HepG2 (cell line): Measurements from ENCODE around the gene UBTFL1.

Source experiments
- EP300 ChIP-seq, 3 experiments: sonication (generic) in 1 of 3; formaldehyde crosslinking in 1 of 3; IDR thresholded peaks; 2 replicates each; pipeline versions ENCODE4 v1.5.1 to v1.6.1; 2011 to 2020; ENCODE audit warnings: low read depth in 2 of 3, low read length in 2 of 3, borderline replicate concordance in 1 of 3, improper control_type of control experiment in 1 of 3, mild to moderate bottlenecking in 1 of 3, missing genetic modification reagents in 1 of 3, moderate library complexity in 1 of 3
- ETV6 ChIP-seq: sonication (generic); formaldehyde crosslinking; conservative IDR thresholded peaks from 2 replicates; pipeline ENCODE4 v1.4.0; 2020; ENCODE audit warnings: missing genetic modification reagents
- JARID2 ChIP-seq: sonication (generic); formaldehyde crosslinking; IDR thresholded peaks from 2 replicates; pipeline ENCODE4 v1.8.1; 2023; ENCODE audit warnings: missing genetic modification reagents, inconsistent platforms; ENCODE audit not compliant: insufficient replicate concordance
- ZNF234 ChIP-seq: sonication (generic); formaldehyde crosslinking; conservative IDR thresholded peaks from 2 replicates; pipeline ENCODE4 v1.5.1; 2020; ENCODE audit warnings: mild to moderate bottlenecking, missing genetic modification reagents
- TF ChIP-seq, protein P1 (sequence below): sonication (generic); formaldehyde crosslinking; IDR thresholded peaks from 2 replicates; pipeline ENCODE4 v1.4.0; 2020; ENCODE audit warnings: mild to moderate bottlenecking, missing genetic modification reagents
- TF ChIP-seq, protein P2 (sequence below): sonication (generic); formaldehyde crosslinking; IDR thresholded peaks from 2 replicates; pipeline ENCODE4 v1.4.0; 2020; ENCODE audit warnings: missing genetic modification reagents, borderline replicate concordance
- TF ChIP-seq, protein P3 (sequence below): sonication (generic); formaldehyde crosslinking; IDR thresholded peaks from 2 replicates; pipeline ENCODE4 v1.5.0; 2020; ENCODE audit warnings: mild to moderate bottlenecking, missing genetic modification reagents, moderate library complexity

DNA sequence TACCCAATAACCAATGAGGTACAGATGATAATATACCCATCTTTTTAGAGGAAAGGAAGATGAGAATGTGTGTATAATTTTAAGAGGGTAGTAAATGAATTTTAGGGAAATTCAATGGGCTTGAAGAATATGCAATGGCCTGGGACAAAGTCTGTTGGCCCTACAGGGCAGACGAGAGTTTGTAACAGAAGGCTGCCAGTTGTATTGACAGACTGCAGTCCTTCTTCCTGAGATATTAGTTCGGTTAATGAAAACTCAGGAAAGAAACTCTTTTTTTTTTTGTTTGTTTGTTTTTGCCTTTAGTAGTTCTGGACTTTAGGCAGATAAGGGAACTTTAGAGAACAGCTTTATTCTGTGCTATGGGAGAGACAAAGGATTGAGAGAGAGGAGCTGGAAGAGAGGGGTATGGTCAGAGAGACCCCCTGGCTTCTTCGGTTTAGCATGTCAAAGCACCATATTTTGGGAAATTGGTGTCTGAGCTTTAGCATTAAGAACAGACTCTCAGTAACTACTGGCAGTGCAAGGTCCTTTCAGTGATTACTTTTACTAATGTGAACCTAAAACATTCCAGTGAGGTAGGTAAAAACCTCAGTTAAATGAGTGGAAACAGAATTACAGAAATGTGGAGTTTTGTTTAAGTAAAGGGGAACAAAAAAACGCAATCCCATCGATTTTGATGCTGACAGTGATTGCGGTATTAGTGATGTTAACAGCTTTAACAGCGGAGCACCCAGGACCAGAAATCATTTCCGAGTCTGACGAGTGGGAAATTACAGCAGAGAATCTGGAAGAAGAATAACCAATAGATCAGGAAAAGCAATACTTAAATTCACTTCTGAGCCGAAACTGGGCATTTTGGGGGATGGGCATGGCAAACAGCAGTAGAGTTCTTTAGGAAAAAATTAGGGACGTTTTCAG, 48.1 kb downstream of the UBTFL1 start:
- TF ChIP-seq ZNF234 (CRISPR knock-in tag) (no peak), JARID2 (CRISPR knock-in tag) (no peak), EP300 (IDR thresholded peaks at IDR 0.05; ENCODE audit: low read depth in 2 of 2, low read length in 2 of 2) (no peak), EP300 (CRISPR knock-in tag; IDR thresholded peaks at IDR 0.05; ENCODE audit: borderline replicate concordance) (no peak), ETV6 (CRISPR knock-in tag) (no peak)
- TF ChIP-seq, protein P1, sequence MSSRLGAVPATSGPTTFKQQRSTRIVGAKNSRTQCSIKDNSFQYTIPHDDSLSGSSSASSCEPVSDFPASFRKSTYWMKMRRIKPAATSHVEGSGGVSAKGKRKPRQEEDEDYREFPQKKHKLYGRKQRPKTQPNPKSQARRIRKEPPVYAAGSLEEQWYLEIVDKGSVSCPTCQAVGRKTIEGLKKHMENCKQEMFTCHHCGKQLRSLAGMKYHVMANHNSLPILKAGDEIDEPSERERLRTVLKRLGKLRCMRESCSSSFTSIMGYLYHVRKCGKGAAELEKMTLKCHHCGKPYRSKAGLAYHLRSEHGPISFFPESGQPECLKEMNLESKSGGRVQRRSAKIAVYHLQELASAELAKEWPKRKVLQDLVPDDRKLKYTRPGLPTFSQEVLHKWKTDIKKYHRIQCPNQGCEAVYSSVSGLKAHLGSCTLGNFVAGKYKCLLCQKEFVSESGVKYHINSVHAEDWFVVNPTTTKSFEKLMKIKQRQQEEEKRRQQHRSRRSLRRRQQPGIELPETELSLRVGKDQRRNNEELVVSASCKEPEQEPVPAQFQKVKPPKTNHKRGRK (CRISPR knock-in tag), result no peak
- TF ChIP-seq, protein P2, sequence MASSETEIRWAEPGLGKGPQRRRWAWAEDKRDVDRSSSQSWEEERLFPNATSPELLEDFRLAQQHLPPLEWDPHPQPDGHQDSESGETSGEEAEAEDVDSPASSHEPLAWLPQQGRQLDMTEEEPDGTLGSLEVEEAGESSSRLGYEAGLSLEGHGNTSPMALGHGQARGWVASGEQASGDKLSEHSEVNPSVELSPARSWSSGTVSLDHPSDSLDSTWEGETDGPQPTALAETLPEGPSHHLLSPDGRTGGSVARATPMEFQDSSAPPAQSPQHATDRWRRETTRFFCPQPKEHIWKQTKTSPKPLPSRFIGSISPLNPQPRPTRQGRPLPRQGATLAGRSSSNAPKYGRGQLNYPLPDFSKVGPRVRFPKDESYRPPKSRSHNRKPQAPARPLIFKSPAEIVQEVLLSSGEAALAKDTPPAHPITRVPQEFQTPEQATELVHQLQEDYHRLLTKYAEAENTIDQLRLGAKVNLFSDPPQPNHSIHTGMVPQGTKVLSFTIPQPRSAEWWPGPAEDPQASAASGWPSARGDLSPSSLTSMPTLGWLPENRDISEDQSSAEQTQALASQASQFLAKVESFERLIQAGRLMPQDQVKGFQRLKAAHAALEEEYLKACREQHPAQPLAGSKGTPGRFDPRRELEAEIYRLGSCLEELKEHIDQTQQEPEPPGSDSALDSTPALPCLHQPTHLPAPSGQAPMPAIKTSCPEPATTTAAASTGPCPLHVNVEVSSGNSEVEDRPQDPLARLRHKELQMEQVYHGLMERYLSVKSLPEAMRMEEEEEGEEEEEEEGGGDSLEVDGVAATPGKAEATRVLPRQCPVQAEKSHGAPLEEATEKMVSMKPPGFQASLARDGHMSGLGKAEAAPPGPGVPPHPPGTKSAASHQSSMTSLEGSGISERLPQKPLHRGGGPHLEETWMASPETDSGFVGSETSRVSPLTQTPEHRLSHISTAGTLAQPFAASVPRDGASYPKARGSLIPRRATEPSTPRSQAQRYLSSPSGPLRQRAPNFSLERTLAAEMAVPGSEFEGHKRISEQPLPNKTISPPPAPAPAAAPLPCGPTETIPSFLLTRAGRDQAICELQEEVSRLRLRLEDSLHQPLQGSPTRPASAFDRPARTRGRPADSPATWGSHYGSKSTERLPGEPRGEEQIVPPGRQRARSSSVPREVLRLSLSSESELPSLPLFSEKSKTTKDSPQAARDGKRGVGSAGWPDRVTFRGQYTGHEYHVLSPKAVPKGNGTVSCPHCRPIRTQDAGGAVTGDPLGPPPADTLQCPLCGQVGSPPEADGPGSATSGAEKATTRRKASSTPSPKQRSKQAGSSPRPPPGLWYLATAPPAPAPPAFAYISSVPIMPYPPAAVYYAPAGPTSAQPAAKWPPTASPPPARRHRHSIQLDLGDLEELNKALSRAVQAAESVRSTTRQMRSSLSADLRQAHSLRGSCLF, result no peak
- TF ChIP-seq, protein P3, sequence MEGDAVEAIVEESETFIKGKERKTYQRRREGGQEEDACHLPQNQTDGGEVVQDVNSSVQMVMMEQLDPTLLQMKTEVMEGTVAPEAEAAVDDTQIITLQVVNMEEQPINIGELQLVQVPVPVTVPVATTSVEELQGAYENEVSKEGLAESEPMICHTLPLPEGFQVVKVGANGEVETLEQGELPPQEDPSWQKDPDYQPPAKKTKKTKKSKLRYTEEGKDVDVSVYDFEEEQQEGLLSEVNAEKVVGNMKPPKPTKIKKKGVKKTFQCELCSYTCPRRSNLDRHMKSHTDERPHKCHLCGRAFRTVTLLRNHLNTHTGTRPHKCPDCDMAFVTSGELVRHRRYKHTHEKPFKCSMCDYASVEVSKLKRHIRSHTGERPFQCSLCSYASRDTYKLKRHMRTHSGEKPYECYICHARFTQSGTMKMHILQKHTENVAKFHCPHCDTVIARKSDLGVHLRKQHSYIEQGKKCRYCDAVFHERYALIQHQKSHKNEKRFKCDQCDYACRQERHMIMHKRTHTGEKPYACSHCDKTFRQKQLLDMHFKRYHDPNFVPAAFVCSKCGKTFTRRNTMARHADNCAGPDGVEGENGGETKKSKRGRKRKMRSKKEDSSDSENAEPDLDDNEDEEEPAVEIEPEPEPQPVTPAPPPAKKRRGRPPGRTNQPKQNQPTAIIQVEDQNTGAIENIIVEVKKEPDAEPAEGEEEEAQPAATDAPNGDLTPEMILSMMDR, result no peak
